GM19025 (cell line): Measurements from ENCODE around the gene TMEM272.

Source experiments
- ATAC-seq: cut with Tn5 transposase; IDR thresholded peaks from one replicate; pipeline ENCODE4 v1.9.1; 2021; ENCODE audit warnings: mild to moderate bottlenecking, low read depth, moderate library complexity; ENCODE audit not compliant: unreplicated experiment

The TMEM272 gene

DNA sequence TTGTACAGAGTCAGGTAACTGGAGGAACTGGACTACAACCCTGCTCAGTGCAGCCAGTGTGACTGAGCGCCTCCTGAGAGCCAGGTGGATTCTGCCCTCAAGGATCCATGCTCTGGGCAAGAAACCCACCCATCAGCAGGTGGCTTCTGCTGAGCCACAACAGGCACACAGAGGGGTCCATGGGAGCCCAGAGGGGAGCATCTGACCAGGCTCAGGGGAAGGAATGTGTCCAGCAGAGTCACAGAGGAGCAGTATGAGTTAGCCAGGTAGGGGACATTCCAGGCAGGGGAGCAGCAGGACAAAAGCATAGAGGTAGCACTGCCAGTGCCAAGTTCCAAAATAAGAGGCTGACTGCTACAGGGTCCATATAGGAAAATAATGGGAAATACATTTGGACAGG is 60.9 kb downstream of the TMEM272 start:
- no peak for ATAC-seq

DNA sequence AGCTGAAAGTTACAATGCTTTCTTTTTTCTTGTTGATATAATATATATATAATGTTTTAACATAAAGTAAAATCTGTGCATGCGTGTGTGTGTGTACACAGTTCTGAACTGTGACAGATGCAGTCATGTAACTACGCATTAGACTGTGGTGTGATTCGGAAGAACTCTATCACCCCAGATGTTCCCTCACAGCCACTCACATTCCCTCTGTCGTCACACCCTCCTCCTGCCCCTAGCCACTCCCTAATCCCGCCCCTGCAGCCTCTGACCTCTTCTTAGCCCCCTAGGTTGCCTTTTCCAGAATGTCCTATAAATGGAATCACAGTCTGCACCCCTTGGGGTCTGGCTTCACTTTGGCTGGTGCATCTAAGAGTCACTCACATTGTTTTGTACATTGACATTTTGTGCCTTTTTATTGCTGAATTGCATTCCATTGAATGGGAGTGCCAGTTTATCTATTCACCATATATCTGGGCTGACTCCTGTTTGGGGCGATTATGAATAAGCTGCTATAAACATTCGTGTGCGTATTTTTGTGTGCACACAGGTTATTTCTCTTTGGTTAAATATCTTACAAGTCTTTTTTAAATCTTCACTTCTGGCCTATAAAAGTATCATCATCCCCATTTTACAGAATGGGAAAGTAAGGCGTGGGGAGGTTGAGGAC is 61.4 kb downstream of the TMEM272 start:
- ATAC-seq: no peak

DNA sequence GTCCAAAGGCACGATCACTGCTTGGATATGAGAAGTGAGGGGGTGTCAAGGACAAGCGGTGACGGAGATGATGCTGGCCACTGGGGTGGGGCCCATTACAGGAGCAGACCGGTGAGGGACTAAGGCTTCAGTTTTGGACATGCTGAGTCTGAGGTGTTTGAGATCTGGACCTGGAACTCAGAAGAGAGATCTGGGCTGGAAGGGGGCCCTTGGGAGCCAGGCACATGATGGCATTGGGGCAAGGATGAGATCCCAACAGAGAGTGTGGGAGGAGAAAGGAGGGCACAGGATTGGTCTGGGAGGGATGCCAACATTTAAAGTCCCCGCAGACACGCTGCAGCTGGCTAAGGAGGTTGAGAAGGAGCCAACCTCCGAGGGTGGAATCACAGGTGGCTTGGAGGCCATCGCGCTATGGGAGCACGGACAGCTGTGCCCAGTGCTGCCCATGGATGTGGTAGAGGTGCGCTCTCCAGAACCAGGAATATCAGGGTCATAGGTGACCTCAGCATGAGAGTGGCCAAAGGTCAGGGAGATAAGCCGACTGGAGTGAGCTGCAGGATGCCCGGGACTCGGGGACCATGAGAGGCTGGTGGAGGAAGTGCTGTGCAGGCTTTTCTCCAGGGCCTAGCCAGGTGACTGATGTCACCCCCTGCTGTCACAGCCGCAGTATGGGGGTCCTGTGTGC is 62.8 kb downstream of the TMEM272 start:
- no peak for ATAC-seq

DNA sequence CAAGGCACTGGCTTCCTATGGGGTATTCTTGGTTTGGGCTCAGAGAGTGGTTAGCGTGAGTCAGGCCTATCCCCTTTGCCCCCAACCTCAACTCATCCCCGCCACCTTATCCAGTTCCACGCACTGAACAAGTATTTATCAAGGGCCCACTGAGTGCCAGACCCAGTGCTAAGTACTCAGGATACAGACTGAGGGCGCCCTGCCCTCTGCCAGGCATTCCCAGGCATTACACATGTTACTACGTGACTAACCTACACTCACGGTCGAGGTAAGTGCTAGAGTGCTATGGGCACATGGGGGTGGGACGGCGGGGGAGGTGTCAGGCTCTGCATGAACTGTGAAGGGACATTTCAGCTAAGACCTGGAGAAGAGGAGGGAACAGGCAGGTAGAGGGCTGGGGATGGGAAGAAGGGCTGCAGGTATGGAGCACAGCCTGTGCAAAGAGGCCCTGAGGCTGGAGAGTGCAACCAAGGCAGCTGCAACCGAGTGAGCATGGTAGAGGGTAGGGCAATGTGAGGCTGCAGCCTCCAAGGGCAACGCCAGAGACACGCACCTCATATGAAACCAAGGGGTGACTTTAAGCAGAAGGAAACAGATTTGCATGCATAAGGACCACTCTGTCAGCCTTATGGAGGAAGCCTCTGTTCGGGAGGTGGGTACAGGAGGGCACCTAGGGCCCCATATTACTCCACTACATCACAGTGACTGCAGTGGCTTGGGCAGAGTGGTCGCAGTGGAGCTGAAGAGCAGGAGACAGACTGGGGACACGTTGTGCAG is 63.5 kb downstream of the TMEM272 start:
- no peak for ATAC-seq

DNA sequence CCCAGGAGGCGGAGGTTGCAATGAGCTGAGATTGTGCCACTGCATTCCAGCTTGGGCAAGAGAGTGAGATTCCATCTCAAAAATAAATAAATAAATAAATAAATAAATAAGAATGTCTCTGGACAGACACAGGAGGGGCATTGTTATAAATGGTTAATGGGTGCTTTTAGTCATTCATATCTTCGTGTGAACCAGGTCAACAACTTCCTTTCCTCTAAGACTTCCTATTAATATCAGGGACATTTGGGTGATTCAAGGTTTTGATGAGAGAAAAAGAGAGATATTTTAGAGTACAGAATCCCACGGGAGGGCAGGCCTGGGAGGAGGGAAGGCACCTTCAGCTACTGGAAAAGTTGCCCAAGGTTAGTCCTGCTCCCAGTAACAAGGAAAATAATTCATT is 64.9 kb downstream of the TMEM272 start:
- ATAC-seq: no peak

DNA sequence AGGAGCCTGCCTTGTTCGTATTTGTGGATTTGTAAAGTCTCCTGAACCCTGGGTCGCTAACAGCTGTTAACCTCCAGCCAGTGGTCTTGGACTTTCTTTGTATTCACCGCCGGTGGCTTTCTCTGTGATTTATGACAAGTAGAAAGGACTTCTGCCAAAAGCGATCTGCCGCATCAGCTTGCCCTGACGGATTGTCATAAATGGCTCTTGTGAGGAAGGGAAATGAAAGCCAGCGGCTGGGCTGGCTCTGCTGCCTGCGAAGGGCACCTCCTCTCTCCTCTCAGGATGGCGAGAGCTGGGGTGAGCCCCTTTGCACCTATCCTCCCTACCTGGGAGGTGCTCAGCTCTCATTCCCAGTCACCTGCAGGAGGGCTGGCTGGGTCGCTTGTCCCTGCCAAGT is 66.6 kb downstream of the TMEM272 start:
- no peak for ATAC-seq

DNA sequence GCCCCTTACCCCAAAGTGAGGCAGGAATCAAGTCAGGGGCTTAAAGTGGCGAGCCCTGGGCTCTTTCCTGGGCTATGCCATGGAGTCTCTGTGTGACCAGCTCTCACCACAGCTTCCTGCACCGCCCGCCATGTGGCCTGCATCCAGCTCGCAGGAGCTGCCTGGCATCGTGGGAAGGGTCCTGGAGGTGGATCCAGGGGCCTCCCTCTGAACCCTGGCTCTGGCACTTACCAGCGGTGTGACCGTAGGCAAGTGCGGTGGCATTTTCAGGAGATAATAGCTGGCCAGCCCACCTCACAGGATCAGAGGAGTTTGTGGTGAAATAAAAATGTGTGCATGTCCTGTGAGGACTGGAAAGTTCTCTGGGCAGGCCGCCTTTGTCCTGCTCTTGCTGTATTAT is 67.1 kb downstream of the TMEM272 start:
- ATAC-seq: no peak

DNA sequence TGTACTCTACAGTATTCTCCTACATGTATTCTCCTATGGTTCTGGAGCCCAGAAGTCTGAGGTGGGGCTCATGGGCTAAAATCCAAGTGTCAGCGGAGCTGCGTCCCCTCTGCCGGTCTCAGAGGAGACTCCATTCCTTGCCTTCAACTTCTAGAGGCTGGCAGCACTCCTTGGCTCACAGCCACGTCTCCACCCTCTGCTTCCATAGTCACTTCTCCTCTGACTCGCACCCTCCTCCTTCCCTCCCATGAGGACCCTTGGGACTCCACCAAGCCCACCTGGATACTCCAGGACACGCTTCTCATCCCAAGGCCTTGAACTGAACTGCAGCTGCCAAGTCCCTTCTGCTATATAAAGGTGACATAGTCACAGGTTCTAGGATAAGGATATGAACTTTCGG is 68.8 kb downstream of the TMEM272 start:
- no peak for ATAC-seq

DNA sequence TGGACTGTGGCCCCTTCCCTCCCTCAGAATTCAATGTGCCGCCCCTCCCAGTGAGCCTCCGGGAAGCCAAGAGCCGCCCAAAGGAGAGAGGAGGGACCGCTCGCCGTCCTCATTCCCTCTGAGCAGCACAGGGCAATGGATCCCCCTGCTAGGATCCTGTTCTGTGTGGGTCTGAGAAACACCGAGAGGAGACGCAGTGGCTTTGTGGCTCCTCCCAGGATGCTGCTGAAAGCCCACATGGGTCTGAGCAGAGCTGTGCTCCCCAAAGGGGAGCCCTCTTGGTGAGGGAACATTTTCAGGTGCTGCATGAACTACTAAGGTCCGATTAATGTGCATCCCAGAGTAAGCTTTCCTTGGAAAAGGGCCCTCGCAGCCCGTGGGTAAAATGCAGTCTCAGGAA is 71.5 kb downstream of the TMEM272 start:
- no peak for ATAC-seq

DNA sequence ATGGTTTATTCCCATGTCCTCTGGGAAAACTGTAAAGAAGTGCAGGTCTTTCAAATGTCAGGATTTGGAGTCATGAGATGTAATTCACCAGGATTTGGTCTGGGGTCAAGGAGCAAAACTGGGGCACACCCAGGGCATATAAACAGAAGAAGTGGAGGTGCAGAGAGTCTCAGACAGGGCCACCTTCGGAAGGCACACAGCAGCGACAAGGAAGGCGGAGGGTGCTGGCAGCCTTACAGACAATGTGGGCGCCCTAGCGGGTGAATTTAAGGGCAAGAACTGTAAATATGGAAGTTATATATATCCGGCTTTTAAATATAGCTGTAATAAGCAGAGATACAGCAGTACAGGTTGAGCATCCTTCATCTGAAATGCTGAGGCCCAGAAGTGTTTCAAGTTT is 72.2 kb downstream of the TMEM272 start:
- ATAC-seq: no peak

DNA sequence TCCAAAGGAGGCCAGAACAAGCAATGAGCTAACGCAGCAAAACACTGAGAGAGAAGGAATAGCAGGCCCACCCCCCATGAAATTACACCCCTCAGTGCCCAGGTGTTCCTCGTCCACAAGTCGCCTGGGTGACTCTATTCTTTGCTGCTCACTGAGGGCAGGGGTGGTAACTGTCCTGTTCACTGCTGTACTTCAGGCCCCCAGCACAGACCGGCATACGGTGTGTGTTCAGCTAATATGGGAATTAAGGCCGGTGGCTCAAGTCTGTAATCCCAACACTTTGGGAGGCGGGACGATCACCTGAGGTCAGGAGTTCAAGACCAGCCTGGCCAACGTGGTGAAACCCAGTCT is 72.9 kb downstream of the TMEM272 start:
- no peak for ATAC-seq

DNA sequence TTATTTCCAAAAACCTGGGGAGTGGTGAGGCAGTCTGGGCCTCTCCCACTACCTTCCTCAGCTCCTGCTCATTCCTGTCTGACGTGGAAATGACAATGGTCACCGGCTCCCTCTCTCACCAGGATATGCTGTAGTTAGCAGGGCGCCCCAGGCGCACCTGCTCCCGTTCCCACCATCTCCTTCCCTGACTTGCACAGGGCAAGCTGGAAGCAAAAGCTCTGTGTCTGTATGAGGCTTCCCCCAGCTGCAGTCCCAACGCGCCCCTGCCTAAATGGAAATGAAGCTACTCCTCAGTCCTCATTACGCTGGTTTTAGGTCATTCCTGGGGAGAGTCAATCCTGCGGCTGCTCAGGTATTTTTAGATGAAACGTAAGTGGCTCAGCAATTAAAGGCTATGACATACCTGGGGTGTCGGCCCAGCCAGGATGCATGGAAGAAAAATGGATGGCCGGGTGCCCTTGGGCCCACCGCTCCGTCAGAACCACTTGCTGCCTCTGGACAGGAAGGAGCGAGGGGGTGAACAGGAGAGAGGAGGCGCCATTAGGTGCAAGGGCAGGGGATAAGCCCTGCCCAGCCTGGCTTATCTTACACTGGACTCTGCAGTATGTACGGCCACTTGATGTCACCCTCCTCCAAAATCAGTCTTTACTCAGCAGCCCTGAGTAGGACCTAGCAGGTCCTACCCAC is 73.4 kb downstream of the TMEM272 start:
- no peak for ATAC-seq

DNA sequence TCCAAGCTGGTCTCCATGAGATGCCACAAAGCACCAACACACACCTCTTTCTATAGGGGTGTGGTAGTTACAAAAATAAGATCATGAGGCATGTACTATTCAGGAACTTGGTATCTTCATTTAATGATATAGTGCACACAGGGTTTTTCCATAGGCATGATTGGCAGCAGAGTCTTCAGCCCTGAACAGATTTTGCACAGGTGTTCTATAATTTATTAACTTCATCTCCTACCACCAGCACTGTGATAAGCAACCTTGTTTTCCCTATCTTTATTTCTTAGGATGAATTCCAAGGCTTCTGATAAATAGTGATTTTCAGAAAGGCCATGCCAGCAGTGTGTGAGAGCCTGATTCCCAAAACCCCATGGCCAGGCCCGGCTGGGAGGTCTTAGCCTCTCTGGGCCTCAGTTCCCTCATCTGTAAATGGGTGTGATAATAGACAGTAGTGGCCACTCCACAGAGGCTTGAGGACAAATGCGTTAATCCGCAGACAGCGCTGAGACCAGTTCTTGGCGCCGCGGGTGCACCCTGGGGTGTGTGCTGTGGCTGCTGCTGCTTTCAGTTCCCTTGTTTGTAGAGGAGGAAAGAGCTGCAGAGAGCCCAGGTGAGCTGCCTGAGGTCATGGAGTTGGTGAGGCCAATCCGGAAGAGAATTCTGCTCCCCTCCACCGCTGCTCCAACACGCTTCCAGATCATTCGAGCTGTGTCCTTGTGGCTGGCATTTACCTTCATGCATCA is 74.1 kb downstream of the TMEM272 start:
- ATAC-seq: no peak

DNA sequence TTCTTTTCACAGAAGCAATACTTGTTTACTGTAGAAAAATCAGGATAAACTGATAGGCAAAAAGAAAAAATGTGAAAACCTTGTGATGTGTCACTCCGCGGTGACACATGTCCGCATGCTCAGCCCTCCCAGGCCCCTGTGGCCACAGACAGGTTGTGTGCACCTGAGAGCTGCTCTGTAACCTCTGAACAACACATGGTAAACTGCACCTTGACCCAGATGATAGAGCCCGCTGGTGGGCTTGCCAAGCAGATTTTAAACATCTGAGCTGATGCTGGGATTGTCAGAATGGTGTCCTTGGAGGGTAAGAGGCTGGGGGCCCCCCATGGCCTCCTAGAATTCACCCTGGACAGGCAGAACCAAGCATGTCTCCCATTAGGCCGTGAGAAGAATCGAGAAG is 74.8 kb downstream of the TMEM272 start:
- no peak for ATAC-seq

DNA sequence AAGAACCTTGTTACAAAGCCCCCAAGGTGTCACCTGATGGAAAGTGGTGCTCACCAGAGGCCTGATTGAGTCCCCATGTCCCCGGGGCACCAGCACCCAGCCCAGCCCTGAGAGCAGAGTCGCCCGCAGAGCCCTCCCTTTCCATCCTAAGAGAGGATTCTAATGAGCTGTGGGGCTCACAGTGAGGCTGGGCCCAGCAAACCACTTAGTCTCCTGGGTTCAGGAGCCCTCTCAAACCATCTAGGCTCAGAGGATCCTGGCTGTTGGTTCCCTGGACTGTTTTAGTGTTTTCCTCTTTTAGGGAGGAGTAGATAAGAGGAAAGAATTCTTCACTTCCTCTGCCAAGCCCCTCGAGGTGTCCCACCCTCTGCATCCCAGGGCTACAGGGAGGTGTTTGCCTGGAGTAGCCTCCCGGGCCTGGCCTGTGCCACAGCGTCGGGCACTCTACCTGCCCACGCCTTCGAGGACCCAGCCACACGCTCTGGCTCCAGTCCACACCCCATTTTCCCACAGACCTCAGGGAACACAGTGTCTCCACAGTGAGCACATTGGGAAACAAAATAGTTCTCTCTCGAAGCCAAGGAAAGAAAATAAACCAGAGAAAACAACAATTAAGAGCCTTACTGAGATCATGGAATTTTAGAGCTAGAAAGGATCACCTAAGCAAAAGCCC is 75.4 kb downstream of the TMEM272 start:
- ATAC-seq: no peak

DNA sequence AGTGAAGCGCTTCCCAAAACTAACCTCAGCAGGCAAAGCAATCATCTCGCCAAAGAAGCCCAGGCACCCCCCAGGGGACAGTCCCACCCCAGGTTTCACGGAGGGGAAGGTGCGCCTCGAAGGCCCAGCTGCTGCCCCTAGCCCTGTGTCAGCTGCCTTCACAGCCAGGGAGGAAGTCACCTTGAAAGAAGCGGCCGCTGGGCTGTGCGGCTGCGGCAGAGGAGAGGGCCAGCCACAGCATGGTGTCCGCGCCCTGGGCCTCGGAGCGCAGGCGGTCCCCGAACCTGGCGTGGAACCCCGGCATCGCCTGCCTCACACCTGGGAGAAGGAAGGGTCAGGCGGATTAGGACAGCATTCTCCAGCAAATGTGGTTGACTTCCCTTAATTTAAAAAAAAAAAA is 76.0 kb downstream of the TMEM272 start:
- ATAC-seq: no peak

DNA sequence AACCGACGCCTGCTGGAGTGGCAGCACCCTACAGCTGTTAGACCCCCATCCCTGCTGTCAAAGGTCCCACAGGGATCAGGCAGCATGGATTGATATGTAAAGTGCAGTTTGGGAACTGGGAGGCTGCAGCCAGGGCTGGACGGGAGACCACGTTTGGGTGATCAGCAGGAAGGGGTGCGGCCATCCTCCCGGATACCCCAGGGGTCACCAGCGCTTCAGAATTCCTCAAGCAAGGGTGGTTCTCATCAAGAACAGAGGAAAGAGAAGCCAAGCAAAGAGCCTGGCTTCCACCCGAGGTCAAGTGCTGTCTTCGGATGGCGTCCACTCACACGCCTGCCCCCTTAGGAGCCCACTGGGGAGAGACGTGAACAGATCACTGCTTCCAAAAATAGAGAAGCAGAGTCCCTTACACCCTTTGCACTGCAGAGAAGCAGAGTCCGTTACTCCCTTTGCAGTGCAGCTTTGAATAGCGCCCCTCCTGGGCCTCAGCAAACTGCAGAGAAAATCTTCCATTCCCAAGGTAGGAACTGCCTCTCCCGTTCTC is 76.5 kb downstream of the TMEM272 start:
- no peak for ATAC-seq

DNA sequence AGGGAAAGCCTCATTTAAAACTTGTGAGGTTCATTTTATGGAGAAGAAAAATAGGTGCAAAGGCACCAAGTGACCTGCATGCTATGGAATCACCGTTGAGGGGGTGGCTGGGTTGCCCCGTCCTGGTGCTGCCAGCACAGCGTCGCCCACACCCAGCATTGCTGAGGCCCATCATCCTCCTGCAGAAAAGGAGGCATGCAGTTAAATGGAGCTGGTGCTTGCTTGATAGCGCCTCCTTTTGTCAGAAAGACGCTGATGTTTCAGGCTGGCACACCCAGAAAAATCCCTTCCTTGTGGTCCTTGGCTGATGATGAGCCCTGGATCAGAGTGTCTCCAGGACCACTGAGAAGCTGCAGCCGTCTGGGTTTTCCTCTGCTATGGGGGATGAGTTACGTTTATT is 77.9 kb downstream of the TMEM272 start:
- ATAC-seq: no peak

DNA sequence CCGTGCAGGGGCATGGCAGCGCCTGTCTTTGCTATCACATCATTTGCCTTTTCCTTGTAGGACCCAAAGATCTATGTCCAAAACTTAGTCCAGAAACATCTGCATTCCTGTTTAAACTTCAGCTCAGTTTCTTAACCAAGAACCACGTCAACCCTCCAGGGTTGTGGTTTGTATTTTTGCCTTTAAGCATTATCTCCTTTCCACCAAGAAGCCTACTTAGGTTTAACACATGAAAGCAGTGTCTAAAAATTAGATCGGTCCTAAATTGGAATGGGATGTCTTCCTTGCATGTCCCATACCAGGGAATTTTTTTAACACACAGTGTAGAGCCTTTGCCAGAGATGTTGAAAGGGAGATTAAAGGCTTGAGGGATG is 79.8 kb downstream of the TMEM272 start:
- no peak for ATAC-seq
